Fibroblast of lung (primary cell): Measurements from ENCODE around the gene UBAP2.

Experiments
- EZH2 ChIP-seq: IDR thresholded peaks from 2 replicates; pipeline ENCODE4 v1.5.1; 2012; ENCODE audit warnings: low read length, control low read depth, mild to moderate bottlenecking; ENCODE audit errors: missing control alignments
- TF ChIP-seq, protein P1 (sequence below), 2 donors: IDR thresholded peaks in 1 of 2; conservative IDR thresholded peaks in 1 of 2; 1 replicate in 1 of 2; 2 replicates in 1 of 2; pipeline ENCODE4 v1.5.1; 2011 to 2012; ENCODE audit warnings: low read length in 2 of 2, control low read depth in 1 of 2, inconsistent platforms in 1 of 2, low read depth in 1 of 2, mild to moderate bottlenecking in 1 of 2

DNA sequence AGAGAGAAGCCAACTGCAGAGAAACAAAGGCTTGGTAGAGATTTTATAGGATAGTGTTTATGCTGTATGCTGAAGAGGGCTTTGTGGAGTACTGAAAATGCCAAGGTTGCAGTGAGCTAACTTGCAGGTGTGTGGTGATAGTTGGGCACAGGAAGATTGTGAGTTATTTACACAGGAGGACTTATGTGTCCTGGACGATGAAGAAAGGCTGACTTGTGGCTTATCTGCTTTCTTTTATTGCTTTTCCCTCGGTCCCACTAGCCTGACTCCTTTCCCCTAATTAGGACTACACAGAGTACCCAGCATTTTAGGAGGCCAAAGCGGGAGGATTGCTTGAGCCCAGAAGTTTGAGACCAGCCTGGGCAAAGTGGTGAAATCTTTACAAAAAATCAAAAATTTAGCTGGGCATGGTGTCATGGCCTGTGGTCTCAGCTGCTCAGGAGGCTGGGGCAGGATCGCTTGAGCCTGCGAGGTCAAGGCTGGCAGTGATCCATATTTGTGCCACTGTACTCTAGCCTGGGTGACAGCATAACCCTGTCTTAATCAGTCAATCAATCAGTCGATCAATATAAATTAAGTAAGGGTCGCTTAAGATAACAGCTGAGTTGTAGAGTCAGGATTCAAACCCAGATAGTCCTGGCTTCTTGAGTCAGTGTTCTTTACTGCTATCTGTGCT, 169.9 kb downstream of the UBAP2 start:
- TF ChIP-seq, protein P1, sequence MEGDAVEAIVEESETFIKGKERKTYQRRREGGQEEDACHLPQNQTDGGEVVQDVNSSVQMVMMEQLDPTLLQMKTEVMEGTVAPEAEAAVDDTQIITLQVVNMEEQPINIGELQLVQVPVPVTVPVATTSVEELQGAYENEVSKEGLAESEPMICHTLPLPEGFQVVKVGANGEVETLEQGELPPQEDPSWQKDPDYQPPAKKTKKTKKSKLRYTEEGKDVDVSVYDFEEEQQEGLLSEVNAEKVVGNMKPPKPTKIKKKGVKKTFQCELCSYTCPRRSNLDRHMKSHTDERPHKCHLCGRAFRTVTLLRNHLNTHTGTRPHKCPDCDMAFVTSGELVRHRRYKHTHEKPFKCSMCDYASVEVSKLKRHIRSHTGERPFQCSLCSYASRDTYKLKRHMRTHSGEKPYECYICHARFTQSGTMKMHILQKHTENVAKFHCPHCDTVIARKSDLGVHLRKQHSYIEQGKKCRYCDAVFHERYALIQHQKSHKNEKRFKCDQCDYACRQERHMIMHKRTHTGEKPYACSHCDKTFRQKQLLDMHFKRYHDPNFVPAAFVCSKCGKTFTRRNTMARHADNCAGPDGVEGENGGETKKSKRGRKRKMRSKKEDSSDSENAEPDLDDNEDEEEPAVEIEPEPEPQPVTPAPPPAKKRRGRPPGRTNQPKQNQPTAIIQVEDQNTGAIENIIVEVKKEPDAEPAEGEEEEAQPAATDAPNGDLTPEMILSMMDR (conservative IDR thresholded peaks at IDR 0.05 in 1 of 2, IDR thresholded peaks at IDR 0.05 in 1 of 2; ENCODE audit: low read depth in 1 of 2, low read length in 2 of 2): no peak
- no peak for TF ChIP-seq EZH2
